H9 (cell line): ENCODE results near the gene TAS2R30. TPM values are rescaled to one million over a fixed set of nuclear protein-coding genes. Genes with fewer than 3 reads are reported as not detected.

ENCODE experiments used
- DNase-seq: peaks from one replicate; pipeline ENCODE4 v3.0.0-alpha.2; 2017
- H2AFZ ChIP-seq: one replicate; pipeline ENCODE4 v1.6.1; 2013; ENCODE audit warnings: mild to moderate bottlenecking, low read length, control low read depth, moderate library complexity
- H2AK5ac ChIP-seq: 2 replicates; pipeline ENCODE4 v1.6.1; 2013; ENCODE audit warnings: low read length, control low read depth, mixed read lengths; ENCODE audit not compliant: insufficient read length
- H2BK120ac ChIP-seq: one replicate; pipeline ENCODE4 v1.6.1; 2013; ENCODE audit warnings: low read depth, mild to moderate bottlenecking, low read length, control low read depth, inconsistent platforms; ENCODE audit not compliant: poor library complexity, severe bottlenecking
- H2BK12ac ChIP-seq: 2 replicates; pipeline ENCODE4 v1.6.1; 2013; ENCODE audit warnings: low read length, control low read depth, mixed read lengths, low read depth; ENCODE audit not compliant: insufficient read length
- H2BK15ac ChIP-seq: 2 replicates; pipeline ENCODE4 v1.6.1; 2013; ENCODE audit warnings: low read depth, low read length, control low read depth
- H2BK20ac ChIP-seq: one replicate; pipeline ENCODE4 v1.6.1; 2013; ENCODE audit warnings: low read depth, mild to moderate bottlenecking, low read length, control low read depth, inconsistent platforms; ENCODE audit not compliant: poor library complexity, severe bottlenecking
- H2BK5ac ChIP-seq: 2 replicates; pipeline ENCODE4 v1.6.1; 2013; ENCODE audit warnings: low read length, control low read depth, mixed read lengths; ENCODE audit not compliant: insufficient read length
- H3K14ac ChIP-seq: 2 replicates; pipeline ENCODE4 v1.6.1; 2013; ENCODE audit warnings: low read length, control low read depth; ENCODE audit not compliant: insufficient read depth
- H3K18ac ChIP-seq: 2 replicates; pipeline ENCODE4 v1.6.1; 2013; ENCODE audit warnings: low read depth, mild to moderate bottlenecking, mixed read lengths, low read length, control low read depth; ENCODE audit not compliant: insufficient read length
- H3K23ac ChIP-seq: 2 replicates; pipeline ENCODE4 v1.6.1; 2013; ENCODE audit warnings: low read length, control low read depth, mixed read lengths, low read depth; ENCODE audit not compliant: insufficient read length
- H3K23me2 ChIP-seq: 2 replicates; pipeline ENCODE4 v1.6.1; 2013; ENCODE audit warnings: low read depth, mild to moderate bottlenecking, mixed read lengths, low read length, control low read depth; ENCODE audit not compliant: insufficient read length, poor library complexity, severe bottlenecking
- H3K27ac ChIP-seq: 2 replicates; pipeline ENCODE4 v1.5.1; 2013; ENCODE audit warnings: low read length, control low read depth, mixed read lengths, low read depth; ENCODE audit not compliant: insufficient read length
- H3K27me3 ChIP-seq: 2 replicates; pipeline ENCODE4 v1.6.1; 2013; ENCODE audit warnings: low read length, control low read depth, inconsistent platforms; ENCODE audit not compliant: insufficient read depth
- H3K4ac ChIP-seq: 2 replicates; pipeline ENCODE4 v1.6.1; 2013; ENCODE audit warnings: low read depth, mild to moderate bottlenecking, control low read depth, inconsistent platforms, low read length, moderate library complexity
- H3K4me1 ChIP-seq: 2 replicates; pipeline ENCODE4 v1.6.1; 2013; ENCODE audit warnings: low read length, control low read depth, inconsistent platforms; ENCODE audit not compliant: insufficient read depth
- H3K4me2 ChIP-seq: 2 replicates; pipeline ENCODE4 v1.6.1; 2013; ENCODE audit warnings: low read length, control low read depth, mixed read lengths; ENCODE audit not compliant: insufficient read length, insufficient read depth
- H3K56ac ChIP-seq: 2 replicates; pipeline ENCODE4 v1.6.1; 2013; ENCODE audit warnings: low read depth, mild to moderate bottlenecking, mixed read lengths, low read length, control low read depth; ENCODE audit not compliant: insufficient read length
- H3K79me1 ChIP-seq: 2 replicates; pipeline ENCODE4 v1.6.1; 2013; ENCODE audit warnings: low read depth, mild to moderate bottlenecking, moderate library complexity, low read length, control low read depth, inconsistent platforms; ENCODE audit not compliant: insufficient read depth, poor library complexity, severe bottlenecking
- H3K79me2 ChIP-seq: 2 replicates; pipeline ENCODE4 v1.6.1; 2013; ENCODE audit warnings: low read length, control low read depth, inconsistent platforms; ENCODE audit not compliant: insufficient read depth
- H3K9ac ChIP-seq: 2 replicates; pipeline ENCODE4 v1.6.1; 2013; ENCODE audit warnings: low read length, control low read depth, mixed read lengths; ENCODE audit not compliant: insufficient read length; ENCODE audit errors: extremely low read depth
- H3K9me3 ChIP-seq: one replicate; pipeline ENCODE4 v1.6.1; 2013; ENCODE audit warnings: low read depth, low read length, inconsistent platforms; ENCODE audit not compliant: control insufficient read depth
- H3T11ph ChIP-seq: one replicate; pipeline ENCODE4 v1.6.1; 2013; ENCODE audit warnings: mild to moderate bottlenecking, low read length, control low read depth, inconsistent platforms
- H4K20me1 ChIP-seq: one replicate; pipeline ENCODE4 v1.6.1; 2013; ENCODE audit not compliant: control insufficient read depth, insufficient read length, insufficient read depth
- H4K5ac ChIP-seq: 2 replicates; pipeline ENCODE4 v1.6.1; 2013; ENCODE audit warnings: low read depth, mild to moderate bottlenecking, mixed read lengths, low read length, control low read depth; ENCODE audit not compliant: insufficient read length
- H4K8ac ChIP-seq: replicated peaks from 2 replicates; pipeline ENCODE4 v1.6.1; 2013; ENCODE audit warnings: low read length, control low read depth, mixed read lengths, low read depth; ENCODE audit not compliant: insufficient read length
- H4K91ac ChIP-seq: 2 replicates; pipeline ENCODE4 v1.6.1; 2013; ENCODE audit warnings: low read depth, mild to moderate bottlenecking, moderate library complexity, mixed read lengths, low read length, control low read depth; ENCODE audit not compliant: insufficient read length
- H3K27ac Mint-ChIP-seq, 3 experiments: 2 replicates in 2 of 3; 3 replicates in 1 of 3; pipeline ENCODE4 v1.8.0; 2020 to 2021; ENCODE audit warnings: mixed read lengths in 3 of 3, mild to moderate bottlenecking in 1 of 3, moderate library complexity in 1 of 3
- H3K27me3 Mint-ChIP-seq: 2 replicates; pipeline ENCODE4 v1.8.0; 2021; ENCODE audit warnings: low read depth, mild to moderate bottlenecking, moderate library complexity, mixed read lengths
- H3K36me3 Mint-ChIP-seq, 3 experiments: 2 replicates in 2 of 3; 3 replicates in 1 of 3; pipeline ENCODE4 v1.8.0; 2020 to 2021; ENCODE audit warnings: low read depth in 3 of 3, mixed read lengths in 3 of 3; ENCODE audit not compliant: insufficient read depth in 1 of 3
- H3K4me1 Mint-ChIP-seq, 2 experiments: 2 replicates each; pipeline ENCODE4 v1.8.0; 2020; ENCODE audit warnings: mixed read lengths in 2 of 2
- H3K4me3 Mint-ChIP-seq, 2 experiments: 2 replicates in 1 of 2; 3 replicates in 1 of 2; pipeline ENCODE4 v1.8.0; 2020 to 2021; ENCODE audit warnings: mild to moderate bottlenecking in 2 of 2, mixed read lengths in 2 of 2, moderate library complexity in 1 of 2
- H3K9me3 Mint-ChIP-seq, 2 experiments: 2 replicates in 1 of 2; 3 replicates in 1 of 2; pipeline ENCODE4 v1.8.0; 2020; ENCODE audit warnings: mild to moderate bottlenecking in 2 of 2, mixed read lengths in 2 of 2, moderate library complexity in 1 of 2
- WGBS: extraction: QIAGEN DNeasy Blood & Tissue Kit; methylation state at CpG from one replicate; pipeline ENCODE4 v1.1.7; 2013; ENCODE audit warnings: missing lambda C conversion rate, low lambda C conversion rate, mixed read lengths; ENCODE audit not compliant: insufficient read length; ENCODE audit errors: extremely low coverage; 5-methylcytosine and 5-hydroxymethylcytosine counted together
- total RNA-seq: library from RNA; stranded (reverse); gene quantifications from 2 replicates; pipeline ENCODE4 v1.2.1, GENCODE V29; 2021
- TF ChIP-seq, protein P1 (sequence below): fragments of 200-600 bp; sonication (generic); conservative IDR thresholded peaks from 3 replicates; pipeline ENCODE4 v1.8.0; 2021; ENCODE audit warnings: antibody characterized with exemption, mild to moderate bottlenecking

Gene TAS2R30
- total RNA-seq, 1 experiment from 2014 or later: 2.0 TPM

GRCh38 chr12:11171145-11171968, 36.9 kb upstream of the TAS2R30 start, which contains the start of gene SMIM10L1:
SMIM10L1 (plus strand) TSS chr12:11171194; CDS start chr12:11171357, 163 bp downstream.
- H4K20me1 ChIP-seq: no peaks in the 10 kb centered on the region
- H3K4ac ChIP-seq: peak within 1 kb of the TSS; percentile 39; the same call in 1 of the 2 replicates
- peak within 1 kb of the TSS; percentile 84 for H3K27ac ChIP-seq
- TF ChIP-seq, protein P1, sequence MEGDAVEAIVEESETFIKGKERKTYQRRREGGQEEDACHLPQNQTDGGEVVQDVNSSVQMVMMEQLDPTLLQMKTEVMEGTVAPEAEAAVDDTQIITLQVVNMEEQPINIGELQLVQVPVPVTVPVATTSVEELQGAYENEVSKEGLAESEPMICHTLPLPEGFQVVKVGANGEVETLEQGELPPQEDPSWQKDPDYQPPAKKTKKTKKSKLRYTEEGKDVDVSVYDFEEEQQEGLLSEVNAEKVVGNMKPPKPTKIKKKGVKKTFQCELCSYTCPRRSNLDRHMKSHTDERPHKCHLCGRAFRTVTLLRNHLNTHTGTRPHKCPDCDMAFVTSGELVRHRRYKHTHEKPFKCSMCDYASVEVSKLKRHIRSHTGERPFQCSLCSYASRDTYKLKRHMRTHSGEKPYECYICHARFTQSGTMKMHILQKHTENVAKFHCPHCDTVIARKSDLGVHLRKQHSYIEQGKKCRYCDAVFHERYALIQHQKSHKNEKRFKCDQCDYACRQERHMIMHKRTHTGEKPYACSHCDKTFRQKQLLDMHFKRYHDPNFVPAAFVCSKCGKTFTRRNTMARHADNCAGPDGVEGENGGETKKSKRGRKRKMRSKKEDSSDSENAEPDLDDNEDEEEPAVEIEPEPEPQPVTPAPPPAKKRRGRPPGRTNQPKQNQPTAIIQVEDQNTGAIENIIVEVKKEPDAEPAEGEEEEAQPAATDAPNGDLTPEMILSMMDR: no peak
- no peak within 1 kb of the TSS; the same call in 1 of the 2 replicates for H2BK15ac ChIP-seq
- H2AFZ ChIP-seq: peak within 1 kb of the TSS; percentile 72
- no peaks in the 10 kb centered on the region for H3K27me3 ChIP-seq
- no peak within 1 kb of the TSS for H2AK5ac ChIP-seq
- H3K27me3 Mint-ChIP-seq: no peaks in the 10 kb centered on the region
- H2BK12ac ChIP-seq: peak within 1 kb of the TSS; percentile 42
- peak; percentile 97 for DNase-seq
- peak within 1 kb of the TSS; percentile 100 for H3K14ac ChIP-seq
- no CpG with 5 or more reads among the region's 70 CpGs for WGBS
- H3K18ac ChIP-seq: peak within 1 kb of the TSS; percentile 100
- H2BK120ac ChIP-seq: peak within 1 kb of the TSS; percentile 52
- H3K4me1 Mint-ChIP-seq: peaks cover 34 to 39% of the 10 kb centered on the region in 2 experiments
- H3K79me1 ChIP-seq: peaks cover 5% of the 10 kb centered on the region
- H3T11ph ChIP-seq: no peak within 1 kb of the TSS
- H3K79me2 ChIP-seq: peaks cover 20% of the 10 kb centered on the region; the same call in 1 of the 2 replicates
- no peaks in the 10 kb centered on the region for H3K9me3 ChIP-seq
- H2BK20ac ChIP-seq: no peak within 1 kb of the TSS
- peak within 1 kb of the TSS; percentile 91 for H2BK5ac ChIP-seq
- H3K36me3 Mint-ChIP-seq: peaks cover 10 to 29% (median 25%) of the 10 kb centered on the region in 3 experiments; a peak in 6 of 7 replicates
- peak within 1 kb of the TSS; percentile 99 to 100 (median 99) for H3K27ac Mint-ChIP-seq
- H3K23ac ChIP-seq: no peak within 1 kb of the TSS
- peak within 1 kb of the TSS; percentile 100 for H3K9ac ChIP-seq
- no peak within 1 kb of the TSS for H4K91ac ChIP-seq
- H3K23me2 ChIP-seq: no peaks in the 10 kb centered on the region
- peak within 1 kb of the TSS; percentile 89 for H3K4me2 ChIP-seq
- H3K4me3 Mint-ChIP-seq: peak within 1 kb of the TSS; percentile 96 to 98
- H3K56ac ChIP-seq: peak within 1 kb of the TSS; percentile 59
- H3K4me1 ChIP-seq: peaks cover 2% of the 10 kb centered on the region; the same call in 1 of the 2 replicates
- H3K9me3 Mint-ChIP-seq: no peaks in the 10 kb centered on the region
- peak within 1 kb of the TSS; percentile 97 for H4K5ac ChIP-seq
- peak within 1 kb of the TSS; percentile 90 for H4K8ac ChIP-seq
